Measurements from ENCODE around the gene IRF4.
"Not testable (repeated sequence)": the region's sequence is repeated elsewhere in the genome, so short reads cannot be mapped to it uniquely, and the experiment has no call there.

Gene IRF4

DNA sequence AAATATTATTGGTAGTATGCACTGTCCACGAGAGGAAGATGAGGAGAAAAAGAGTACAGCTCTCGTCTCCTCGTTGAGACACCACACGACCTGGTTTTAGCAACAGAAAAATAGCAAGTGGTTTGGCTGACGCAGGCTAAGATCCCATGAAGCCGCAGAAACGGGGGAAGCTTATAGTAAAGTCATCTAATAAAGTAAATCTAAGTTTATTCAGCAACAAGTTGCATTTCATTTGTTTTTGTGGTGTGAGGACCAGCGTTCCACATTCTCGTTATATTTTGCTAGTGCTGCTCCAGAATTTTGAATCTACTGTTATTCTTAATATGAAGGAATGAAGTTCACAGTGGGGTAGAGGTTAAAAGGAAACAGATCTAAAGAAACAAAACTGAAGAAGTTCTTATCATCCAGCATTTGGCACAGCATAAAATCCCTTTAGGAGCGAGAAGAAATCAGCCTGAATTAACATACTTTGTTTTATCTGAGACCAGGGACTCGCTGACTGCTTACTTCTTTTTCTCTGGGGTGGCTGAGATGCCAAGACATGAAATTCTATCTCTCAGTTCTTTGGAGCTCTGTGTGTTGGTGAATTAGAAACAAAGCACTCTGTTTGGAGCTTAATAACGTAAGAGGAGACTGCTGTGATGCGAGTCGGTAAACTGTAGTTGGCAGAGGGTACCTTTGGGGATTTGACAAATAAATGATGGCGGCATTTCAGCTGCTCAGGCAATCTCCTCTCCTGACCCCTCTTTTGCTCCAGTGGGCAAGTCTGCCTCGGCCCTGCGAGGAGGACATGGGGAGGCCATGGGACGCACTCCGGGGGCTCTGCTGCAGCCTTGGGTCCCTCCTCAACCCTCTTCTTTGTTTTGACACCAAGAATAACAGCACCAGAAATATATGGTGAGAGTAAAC is 24.9 kb upstream of the IRF4 start:
- no peak for DNase-seq

DNA sequence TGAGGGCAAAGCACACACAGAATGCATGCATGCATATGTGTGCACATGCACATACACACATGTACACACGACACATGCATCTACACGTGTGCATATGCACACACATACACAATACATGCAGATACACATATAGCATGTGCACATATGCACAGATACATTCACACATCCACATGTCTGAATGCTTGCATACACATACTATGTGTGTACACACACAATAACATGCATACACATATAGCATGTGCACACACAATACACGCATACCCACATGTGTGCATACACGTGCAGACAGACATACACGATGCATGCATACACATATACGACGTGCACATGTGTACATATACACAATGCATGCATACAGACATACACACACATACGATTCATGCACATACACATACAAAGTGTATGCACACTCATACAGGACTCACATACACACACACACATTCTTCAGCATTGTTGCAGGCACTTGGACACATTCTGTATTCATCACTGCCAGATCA is 24.2 kb upstream of the IRF4 start:
- no peak for DNase-seq

DNA sequence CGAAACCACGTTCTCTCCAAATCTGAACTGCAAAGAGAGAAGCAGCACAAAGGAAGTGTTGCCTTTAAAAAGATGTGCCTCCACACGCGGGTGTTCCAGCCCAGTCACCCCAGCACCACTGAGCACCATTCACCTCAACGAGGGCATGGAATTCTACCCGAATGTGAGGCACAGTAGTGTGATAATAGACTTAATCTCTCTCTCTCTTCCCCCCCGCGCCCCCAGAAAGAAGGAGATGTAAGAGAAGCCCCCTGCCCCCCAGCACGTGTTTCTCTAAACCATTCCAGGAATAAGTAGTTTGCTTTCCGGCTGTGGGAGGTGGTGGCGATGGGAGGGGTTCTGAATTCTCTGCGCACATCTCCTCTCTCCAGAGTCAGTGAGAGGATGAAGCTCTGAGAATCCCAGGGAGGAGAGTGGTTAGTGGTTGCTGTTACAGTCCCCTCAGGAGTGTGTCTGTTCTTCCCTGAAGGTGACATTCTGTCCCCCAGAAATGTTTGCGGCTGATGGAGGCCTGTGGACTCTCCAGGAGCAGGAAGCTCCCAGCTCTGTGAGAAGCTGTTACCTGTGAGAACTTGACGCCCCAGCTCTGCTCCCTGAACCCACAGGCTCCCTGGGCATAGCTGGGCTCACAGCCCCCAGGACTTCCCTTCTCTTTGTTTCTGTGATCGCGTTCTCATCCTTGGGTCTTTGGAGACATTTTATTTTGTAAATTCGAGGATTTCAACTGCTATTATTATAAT is 23.5 kb upstream of the IRF4 start:
- no peak for DNase-seq

DNA sequence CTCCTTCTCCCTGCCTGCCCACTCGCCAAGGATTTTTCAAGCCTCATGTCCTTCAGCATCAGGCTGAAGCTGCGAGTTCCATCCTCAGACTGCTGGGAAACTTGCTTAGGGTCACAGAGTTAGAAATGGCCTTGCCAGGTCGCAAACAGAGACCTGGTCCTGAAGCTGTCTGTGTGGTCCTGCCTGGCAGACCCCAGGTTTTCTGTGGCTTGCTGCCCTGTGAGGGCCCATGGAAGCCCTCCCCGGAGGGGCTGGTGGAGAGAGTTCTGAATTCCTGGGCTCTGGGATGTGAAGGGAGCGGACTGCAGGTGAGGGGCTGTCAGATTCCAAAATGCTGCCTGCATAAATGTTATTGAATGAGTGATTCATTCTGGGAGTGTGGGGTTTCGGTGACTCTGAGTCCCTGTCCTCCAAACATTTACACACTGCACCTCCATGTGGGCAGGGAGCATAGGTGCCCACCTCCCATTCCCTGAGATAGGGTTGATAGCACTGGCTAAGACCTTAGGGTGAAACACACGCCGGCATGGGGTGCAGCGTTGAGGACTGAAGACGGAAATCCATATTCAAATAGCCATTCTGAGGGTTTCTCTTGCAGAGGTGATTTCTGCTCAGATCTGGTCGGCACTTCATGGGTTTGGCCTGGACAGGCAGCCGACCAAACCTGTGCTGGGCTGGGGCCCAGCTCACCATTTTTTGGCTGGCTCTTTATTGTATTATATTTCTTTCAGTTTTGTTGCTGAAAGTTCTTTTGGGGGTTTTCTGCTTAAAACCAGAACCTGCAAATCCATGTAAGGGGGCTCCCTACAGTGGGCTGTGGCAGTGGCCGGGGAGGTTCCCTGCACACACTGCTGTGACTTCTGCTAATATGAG is 21.8 kb upstream of the IRF4 start:
- DNase-seq: no peak

DNA sequence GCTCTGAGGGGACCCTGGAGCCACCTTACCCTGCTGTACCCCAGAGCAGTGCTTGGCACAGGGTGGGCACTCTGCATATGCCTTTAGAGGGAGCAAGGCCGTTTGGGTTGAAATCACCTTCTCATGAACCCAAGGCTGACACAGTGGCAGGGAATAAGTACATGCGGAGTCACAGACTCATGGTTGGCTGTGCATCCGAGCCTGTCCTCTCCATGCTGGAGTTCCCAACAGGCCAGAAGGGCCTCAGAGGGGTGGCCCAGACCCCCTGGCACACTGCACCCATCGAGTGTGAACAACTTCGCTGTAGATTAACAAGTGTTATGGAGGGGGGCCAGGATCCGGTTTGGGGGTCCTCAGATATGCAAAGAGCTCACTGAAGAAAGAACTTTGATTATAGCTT is 21.0 kb upstream of the IRF4 start:
- DNase-seq: no peak

DNA sequence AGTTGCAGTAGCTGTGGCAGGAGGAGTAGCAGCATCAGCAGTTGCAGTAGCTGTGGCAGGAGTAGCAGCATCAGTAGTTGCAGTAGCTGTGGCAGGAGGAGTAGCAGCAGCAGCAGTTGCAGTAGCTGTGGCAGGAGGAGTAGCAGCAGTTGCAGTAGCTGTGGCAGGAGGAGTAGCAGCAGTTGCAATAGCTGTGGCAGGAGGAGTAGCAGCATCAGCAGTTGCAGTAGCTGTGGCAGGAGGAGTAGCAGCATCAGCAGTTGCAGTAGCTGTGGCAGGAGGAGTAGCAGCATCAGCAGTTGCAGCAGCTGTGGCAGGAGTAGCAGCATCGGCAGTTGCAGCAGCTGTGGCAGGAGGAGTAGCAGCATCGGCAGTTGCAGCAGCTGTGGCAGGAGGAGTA is 19.7 kb upstream of the IRF4 start:
- DNase-seq: not testable (repeated sequence)

DNA sequence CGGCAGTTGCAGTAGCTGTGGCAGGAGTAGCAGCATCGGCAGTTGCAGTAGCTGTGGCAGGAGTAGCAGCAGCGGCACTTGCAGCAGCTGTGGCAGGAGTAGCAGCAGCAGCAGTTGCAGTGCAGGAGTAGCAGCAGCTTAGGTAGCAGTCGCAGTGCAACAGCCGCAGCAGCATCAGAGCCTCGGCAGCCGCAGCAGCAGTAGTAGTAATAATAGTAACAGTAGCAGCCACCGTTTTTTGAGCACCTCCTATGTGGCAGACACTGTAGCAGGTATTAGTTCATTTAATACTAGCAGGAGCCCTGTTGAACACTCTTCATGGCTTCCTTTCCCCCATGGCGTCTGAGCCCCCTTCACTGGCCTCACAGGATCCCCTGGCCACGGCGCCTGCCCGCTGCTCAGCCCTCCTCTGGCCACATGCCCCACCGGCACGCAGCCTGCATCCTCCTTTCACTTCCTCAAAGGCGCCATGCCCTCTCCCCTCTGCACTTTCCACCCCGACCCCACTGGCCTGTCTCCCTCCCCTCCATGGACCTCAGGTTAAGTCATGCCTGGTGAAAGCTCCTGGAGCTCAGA is 19.1 kb upstream of the IRF4 start:
- DNase-seq: no peak

DNA sequence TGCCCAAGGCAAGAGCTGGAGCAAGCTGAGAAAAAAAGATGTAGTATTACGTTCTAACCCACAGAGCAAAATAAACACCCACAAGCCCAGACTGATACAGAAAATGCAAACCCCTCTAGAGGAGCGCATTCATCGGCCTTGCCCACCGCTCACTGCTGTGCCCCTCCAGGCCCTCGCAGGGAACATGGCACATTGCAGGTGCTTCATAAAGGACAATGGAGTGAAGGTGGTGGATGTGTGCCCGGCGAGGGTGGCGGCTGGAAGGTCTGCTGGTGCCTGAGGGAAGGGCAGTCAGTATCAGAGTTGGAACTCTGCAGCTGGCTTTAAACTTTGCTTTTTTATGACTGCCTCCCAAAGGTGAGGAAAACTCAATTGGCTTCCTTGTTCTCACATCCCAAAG is 18.5 kb upstream of the IRF4 start:
- DNase-seq: no peak

DNA sequence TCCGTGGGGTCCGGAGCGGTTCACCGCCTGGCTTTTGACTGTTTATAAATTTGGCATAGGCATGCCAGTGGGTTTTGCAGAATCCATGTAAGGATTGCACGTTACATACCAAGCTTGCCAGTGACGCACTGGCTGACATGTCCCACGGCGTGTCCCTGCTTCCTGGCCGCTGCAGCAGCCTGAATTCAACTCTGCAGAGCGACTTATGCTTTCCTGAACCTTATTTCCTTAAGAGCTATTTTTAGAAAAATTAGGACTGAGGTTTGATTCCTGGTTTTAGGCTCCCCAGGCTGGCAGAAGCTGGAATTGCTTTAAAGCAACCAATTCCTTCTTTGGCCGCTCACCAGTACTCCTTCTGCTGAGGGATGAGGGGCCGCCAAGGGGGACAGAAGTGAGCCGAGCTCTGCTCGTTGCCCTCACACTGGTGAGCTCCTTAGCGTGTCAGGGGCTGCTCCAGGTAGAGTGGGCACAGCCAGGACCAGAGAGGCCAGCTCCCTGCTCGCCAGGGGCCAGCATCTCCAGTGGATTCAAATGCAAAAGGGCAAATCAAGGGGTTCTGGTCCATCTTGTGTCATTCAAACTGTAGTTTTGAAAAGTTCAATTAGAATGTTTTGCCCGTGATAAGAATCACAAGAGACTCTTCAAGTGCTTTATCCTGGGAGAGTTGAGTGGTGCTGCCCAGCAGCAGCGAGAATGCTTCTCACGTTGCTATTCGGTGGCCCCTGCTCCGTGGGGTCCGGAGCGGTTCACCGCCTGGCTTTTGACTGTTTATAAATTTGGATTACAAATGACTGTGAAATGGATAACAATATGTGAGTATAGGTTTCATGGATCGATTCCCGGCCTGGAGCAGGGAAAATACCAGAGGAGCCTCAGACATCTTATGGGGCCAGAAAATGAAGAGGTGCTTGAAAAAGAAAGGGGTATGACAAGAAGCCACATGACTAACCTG is 17.5 kb upstream of the IRF4 start:
- DNase-seq: no peak

DNA sequence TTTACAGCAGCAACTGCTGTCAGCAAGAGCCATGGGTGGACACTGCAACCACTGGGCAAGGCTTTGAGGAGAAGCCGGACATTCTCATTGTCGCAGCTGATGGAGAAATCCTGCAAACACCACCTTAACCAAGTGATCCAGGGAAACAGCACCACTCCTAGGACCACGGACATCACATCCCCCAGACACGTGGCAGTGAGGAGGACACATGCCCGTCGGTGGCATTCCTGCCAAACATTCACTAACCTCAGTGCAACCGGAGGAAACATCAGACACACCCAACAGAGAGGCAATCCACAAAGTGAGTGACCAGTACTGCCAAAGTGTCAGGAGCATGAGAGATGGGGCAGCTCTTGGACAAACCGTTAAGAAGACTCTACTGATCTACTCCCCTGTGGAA is 16.6 kb upstream of the IRF4 start:
- DNase-seq: no peak

DNA sequence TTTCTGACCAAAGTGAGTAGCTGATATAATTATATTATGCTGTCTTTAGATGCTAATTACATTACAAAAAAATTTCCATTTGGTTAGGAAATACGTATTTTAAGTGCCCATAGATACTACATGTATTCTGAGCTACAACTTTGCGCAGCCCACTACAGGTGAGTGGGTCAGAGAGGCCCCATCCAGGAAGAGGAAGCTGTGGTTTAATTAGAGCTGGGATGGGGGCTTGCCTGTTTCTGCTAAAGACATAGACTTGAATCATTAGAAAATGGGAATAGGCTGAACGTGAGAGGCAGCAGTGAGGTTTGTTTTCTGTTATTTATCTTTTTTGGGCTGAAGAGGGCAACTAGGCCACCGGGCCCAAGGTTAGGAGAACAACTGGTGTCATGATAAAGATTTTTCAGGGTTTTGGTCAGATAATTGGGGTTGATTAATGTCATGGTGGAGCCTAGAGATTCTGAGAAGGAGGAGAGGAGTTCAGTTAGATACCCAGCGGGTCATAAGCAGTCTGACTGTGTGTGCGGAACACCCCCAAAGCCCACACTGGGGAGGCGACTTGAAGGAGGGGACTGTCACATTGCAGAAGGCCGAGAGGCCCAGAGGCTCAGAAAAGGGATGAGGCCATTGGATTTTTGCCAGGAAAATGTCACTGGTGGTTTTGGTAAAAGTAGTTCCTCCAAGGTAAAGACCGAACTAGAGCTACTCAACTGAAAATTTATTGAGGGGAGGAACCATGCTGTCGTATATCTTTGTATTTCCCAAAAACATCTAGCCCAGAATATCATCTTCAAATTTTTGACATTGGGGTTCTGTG is 14.5 kb upstream of the IRF4 start:
- no peak for DNase-seq

DNA sequence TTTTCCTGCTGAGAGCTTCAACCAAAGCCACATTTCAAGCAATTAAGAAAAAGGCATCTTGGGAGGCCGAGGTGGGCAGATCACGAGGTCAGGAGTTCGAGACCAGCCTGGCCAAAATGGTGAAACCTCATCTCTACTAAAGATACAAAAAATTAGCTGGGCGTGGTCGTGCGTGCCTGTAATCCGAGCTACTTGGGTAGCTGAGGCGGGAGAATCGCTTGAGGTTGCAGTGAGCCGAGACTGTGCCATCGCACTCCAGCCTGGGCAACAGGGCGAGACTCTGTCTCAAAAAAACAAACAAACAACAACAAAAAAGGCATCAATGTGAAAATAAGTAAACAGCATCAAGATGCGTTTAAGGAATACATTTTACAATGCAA is 13.9 kb upstream of the IRF4 start:
- DNase-seq: not testable (repeated sequence)

DNA sequence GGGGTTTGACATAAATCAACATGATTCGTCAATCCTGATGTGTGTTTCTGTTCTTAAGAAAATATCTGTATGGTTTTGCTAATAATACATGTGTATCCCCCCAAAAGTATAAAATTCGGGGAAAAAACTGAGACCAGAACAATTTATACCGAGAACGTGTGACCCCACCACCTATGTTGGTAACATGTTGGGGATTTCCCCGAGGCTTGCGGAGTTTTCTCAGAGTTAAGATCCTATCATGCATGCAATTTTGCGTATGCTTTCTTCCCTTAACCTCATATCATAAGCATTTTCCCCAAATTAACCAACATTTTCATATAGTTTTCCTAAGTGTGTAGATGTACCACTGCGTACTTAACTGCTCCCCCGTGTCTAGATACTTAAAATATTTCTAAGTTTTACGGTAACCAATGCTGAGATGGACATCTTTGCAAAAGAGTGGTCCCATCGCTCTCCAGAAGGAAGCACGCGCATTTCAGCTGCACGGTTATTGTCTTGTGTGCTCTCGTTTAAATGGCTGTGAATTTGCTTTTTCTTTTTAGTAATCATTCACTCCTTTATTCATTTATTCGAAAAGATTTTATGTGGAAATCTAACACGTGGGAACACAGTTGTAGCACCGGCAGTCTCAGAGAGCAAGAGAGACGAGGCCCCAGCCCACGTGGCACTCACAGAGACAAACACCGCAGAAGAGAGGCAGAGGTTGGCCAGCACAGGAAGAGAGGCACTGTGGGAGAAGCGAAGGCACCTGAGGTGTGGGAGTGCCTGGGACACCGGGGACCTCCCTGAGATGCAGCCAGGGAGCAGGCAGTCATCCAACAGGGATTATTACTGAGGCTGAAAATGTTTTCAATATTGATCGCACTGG is 13.2 kb upstream of the IRF4 start:
- no peak for DNase-seq

DNA sequence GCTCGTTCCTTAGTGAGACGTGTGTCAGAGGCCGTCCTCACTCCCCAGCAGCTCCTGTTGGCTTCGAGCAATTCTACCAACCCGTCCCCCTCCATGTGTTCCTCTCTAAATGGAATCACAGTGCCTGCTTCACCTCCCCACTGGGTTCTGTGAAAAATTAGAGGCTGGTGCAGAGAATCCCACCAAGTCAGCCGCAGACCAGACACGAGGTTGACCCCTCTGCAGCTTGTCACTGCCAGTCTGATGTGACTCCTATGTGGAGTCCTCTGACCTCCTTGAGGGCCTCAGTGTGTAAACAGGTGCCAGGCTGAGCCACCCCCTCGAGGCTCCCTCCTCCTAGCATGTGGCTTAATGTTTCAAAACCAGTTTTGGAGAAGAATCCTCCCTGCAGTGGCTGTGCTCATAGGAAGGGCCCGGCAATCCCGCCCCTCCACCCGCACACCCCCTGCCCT is 12.6 kb upstream of the IRF4 start:
- DNase-seq: no peak

DNA sequence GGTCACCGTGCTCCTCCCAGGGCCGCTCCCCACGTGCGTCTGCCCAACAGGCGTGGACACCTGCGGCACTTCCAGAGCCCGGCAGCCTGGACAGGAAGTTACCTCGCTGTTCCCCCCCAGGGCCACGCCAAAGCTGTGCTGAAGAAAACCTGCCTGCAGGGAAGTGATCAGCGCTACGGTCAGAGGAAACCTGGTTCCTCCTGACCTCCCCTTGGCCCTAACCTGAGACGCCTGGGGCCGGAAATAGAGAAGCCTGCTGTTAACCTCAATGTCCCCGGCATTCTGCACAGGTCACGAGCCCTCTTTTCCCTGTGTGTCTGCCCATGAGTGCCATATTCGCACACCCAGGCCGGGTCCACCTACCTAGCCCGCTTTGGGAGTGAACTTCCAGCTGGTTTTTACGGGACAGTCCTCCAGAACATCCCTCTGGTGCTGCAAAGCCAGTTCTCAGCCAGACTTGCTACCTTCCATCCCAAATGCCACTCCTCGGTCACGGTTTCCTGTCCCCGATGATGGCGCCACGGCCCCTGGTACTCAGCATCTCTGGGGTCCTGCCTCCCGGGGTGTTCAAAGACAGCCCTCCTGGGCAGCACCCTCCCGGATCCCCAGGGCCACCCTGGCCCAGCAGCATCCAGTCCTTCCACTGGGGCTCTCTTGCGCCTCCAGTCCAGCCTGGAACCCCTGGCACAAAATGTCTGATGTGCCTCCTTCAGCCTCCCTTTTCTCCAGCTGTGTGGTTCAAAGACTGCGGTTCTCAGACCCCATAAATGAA is 12.0 kb upstream of the IRF4 start:
- DNase-seq: no peak

DNA sequence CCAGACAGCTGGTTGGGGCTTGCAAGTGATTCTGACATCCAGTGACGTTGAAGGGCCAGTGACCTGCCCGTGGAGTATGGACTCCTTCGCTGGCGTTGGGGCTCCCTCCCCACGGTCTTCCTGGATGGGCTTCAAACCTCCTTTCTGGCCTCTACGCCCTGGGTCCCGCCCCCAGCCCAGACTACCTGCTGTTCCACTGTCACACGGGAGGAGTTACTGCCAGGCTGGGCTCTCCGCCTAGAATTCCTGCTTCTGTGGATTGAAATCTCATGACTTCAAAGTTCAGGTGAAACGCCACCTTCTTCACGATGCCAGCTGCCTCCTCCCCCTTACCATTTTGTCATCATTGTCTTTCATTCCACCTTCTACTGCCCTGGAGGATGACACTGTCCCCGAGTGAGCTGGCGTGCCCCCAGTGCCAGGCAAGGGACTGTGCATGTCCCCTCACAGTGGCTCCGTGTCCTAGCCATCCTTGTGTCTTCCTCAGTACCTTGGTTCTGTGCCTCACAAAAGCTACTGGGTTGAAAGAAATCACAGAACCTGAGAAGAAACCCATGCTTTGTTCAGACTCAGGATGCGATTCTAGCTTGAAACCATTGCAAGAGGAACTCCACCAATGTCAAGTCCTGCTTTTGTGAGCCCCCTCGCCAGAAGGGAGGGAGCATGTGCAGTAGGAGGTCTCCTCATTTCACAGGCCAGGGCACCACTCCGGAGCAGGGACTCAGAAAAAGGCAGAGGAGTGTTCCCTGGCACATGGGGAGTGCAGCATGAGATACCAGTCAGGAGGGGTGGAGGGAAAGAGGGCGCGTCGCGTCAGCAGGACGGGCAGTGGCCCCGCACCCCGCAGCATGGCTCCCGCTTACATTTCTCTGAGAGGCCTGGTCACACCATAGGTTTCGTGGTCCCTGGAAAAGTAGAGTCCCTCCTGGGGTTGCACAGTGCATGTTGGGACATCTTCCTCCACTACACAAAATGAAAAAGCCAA is 11.0 kb upstream of the IRF4 start:
- no peak for DNase-seq

DNA sequence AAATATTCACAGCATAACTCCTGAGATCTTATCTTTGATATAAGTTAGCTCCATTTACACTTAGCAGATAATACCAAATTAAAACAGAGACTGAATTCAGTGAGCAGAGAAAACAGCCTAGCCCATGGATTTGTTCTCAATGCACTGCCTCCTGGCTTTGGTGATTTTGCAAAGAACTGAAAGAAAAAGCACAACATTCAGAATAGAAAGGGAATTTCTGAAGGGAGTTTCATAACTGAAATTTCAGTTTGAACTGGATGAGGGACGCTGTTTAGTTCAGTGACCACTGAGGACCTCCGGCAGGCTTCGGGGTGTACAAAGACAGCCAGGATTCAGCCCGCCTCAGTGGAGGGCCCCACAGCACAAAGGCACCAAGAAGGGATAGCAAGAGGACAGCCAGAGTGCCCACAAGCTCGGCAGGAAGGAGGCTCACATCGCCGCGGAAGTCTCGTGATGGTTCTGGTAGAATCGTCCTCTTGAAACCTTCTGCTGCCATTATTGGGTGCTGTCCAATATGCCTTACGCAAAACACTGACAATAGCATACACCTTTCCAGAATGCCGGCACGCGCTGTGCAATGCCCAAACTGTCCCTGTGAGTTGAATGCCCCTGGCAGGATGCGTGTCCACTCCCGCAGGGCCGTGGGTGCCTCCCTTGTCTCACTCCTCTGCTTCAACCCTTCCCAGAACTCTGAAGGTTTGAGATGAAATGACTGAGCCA is 9.7 kb upstream of the IRF4 start:
- DNase-seq: no peak

Measured in NCI-H187 (cell line).